Caco-2 (cell line): ENCODE measurements around the gene ERC2. TPM values are rescaled to one million over a fixed set of nuclear protein-coding genes. Genes with fewer than 3 reads are reported as not detected.

ENCODE experiments used
- BruUV-seq: library from RNA; stranded (reverse); fragments of 400-500 nt; replicated peaks from 2 replicates; lab custom pipeline; 2021; lab: Mats Ljungman, UMichigan
- CTCF ChIA-PET: fragments of 300-600 bp; sonication (Branson Sonifier 250); formaldehyde crosslinking; loops from one replicate; lab custom pipeline; 2022; ENCODE audit warnings: antibody characterized with exemption; lab: Charles Lee
- POLR2A ChIA-PET: fragments of 300-600 bp; sonication (Branson Sonifier 250); formaldehyde crosslinking; loops from one replicate; lab custom pipeline; 2022; ENCODE audit warnings: antibody characterized with exemption; lab: Charles Lee
- DNase-seq, 2 experiments: peaks; one replicate each; pipeline versions ENCODE4 v3.0.0 to v3.0.0-alpha.2; 2020 to 2022
- H3K27me3 ChIP-seq: replicated peaks from 2 replicates; pipeline ENCODE4 v1.6.0; 2011; ENCODE audit warnings: low read length; ENCODE audit not compliant: control insufficient read depth, insufficient read depth
- H3K36me3 ChIP-seq: 2 replicates; pipeline ENCODE4 v1.5.1; 2011; ENCODE audit warnings: low read length; ENCODE audit not compliant: control insufficient read depth, insufficient read depth
- H3K4me1 ChIP-seq: fragments of 250-450 bp; sonication (Bioruptor Pico); 2 replicates; pipeline ENCODE4 v1.5.1; 2020; ENCODE audit warnings: mild to moderate bottlenecking
- H3K4me3 ChIP-seq: 2 replicates; pipeline ENCODE4 v1.5.1; 2011; ENCODE audit warnings: low read depth, mild to moderate bottlenecking, control low read depth, low read length
- H3K9me3 ChIP-seq: fragments of 250-450 bp; sonication (Bioruptor Pico); 2 replicates; pipeline ENCODE4 v1.5.1; 2020; ENCODE audit warnings: mild to moderate bottlenecking, moderate library complexity
- H3K27ac Mint-ChIP-seq: one replicate; pipeline ENCODE4 v1.8.0; 2022; ENCODE audit warnings: mixed read lengths; ENCODE audit not compliant: unreplicated experiment
- H3K27me3 Mint-ChIP-seq: one replicate; pipeline ENCODE4 v1.8.0; 2022; ENCODE audit warnings: mixed read lengths; ENCODE audit not compliant: insufficient read depth, unreplicated experiment
- H3K36me3 Mint-ChIP-seq: one replicate; pipeline ENCODE4 v1.8.0; 2022; ENCODE audit warnings: mild to moderate bottlenecking, mixed read lengths; ENCODE audit not compliant: insufficient read depth, unreplicated experiment
- H3K4me1 Mint-ChIP-seq: one replicate; pipeline ENCODE4 v1.8.0; 2022; ENCODE audit warnings: low read depth, mixed read lengths; ENCODE audit not compliant: unreplicated experiment
- H3K4me3 Mint-ChIP-seq: one replicate; pipeline ENCODE4 v1.8.0; 2022; ENCODE audit warnings: mild to moderate bottlenecking, moderate library complexity, mixed read lengths; ENCODE audit not compliant: unreplicated experiment
- H3K9me3 Mint-ChIP-seq: one replicate; pipeline ENCODE4 v1.8.0; 2022; ENCODE audit warnings: mixed read lengths; ENCODE audit not compliant: unreplicated experiment
- CTCF ChIP-seq, 2 experiments: fragments of 200-600 bp in 1 of 2; IDR thresholded peaks; 1 replicate in 1 of 2; 2 replicates in 1 of 2; pipeline versions ENCODE4 v1.5.1 to v1.8.0; 2011 to 2022; ENCODE audit warnings: antibody characterized with exemption in 1 of 2, control low read depth in 1 of 2, inconsistent platforms in 1 of 2, low read depth in 1 of 2, low read length in 1 of 2, mild to moderate bottlenecking in 1 of 2, moderate library complexity in 1 of 2; ENCODE audit not compliant: insufficient read depth in 1 of 2, severe bottlenecking in 1 of 2, unreplicated experiment in 1 of 2
- intact Hi-C: fragments of 100-400 bp; cut with micrococcal nuclease; formaldehyde crosslinking; loops from one replicate; pipeline ENCODE4 v1.10.0; 2022; ENCODE audit not compliant: unreplicated experiment
- total RNA-seq: library from RNA; stranded (reverse); gene quantifications from 2 replicates; pipeline ENCODE4 v1.2.3, GENCODE V29; 2022

Gene ERC2
- total RNA-seq, 1 experiment from 2014 or later: 0.54 TPM

- no peak for TF ChIP-seq CTCF (IDR thresholded peaks at IDR 0.05; ENCODE audit: insufficient read depth in 1 of 2, low read depth in 1 of 2, low read length in 1 of 2, severe bottlenecking in 1 of 2, unreplicated experiment in 1 of 2)
- H3K4me3 Mint-ChIP-seq: no peak overlapping the region
- CTCF ChIA-PET: no interaction called here
- no peak for DNase-seq
- H3K36me3 ChIP-seq: no peaks in the 10 kb centered on the region
- intact Hi-C loops: no loop called here
- BruUV-seq: no TSS peak
- H3K4me1 ChIP-seq: no peaks in the 10 kb centered on the region
- no peaks in the 10 kb centered on the region for H3K9me3 Mint-ChIP-seq
- no peaks in the 10 kb centered on the region for H3K9me3 ChIP-seq
- POLR2A ChIA-PET: no interaction called here
- no peak overlapping the region for H3K27ac Mint-ChIP-seq
- peaks cover 2% of the 10 kb centered on the region for H3K27me3 Mint-ChIP-seq
- no peaks in the 10 kb centered on the region for H3K4me1 Mint-ChIP-seq
- H3K27me3 ChIP-seq: no peaks in the 10 kb centered on the region
- no peak overlapping the region for H3K4me3 ChIP-seq
- no peaks in the 10 kb centered on the region for H3K36me3 Mint-ChIP-seq
These were observed 834.9 kb downstream of the ERC2 start for GRCh38 chr3:55633333-55633732.

DNA sequence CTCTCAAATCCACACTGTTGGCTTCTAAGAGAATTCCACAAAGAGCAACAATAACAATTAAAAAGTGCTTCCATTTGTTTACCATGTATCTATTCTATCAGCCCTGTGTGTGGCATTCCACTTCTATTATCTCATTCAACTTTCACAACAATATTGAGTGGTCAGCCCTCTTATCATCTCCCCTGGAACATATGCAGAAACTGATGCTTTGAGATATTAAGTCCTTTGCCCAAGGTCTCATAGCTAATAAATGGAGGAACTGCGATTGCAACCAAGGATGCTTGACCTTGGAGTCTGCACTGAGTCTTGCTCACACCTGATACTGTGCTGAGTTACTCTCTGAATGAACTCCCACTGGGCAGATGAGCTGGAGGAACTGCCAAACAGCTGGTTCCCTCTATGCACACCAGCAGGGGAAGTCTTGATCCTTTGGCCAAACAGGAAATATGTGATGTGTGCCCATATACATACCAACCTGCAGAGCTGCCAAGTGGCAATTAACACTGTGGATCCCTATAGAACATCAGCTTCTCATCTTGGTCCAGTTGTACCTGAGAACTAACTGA lies 836.4 kb downstream of the ERC2 start:
- no peaks in the 10 kb centered on the region for H3K4me1 ChIP-seq
- ChIA-PET POLR2A (no interaction called here), CTCF (no interaction called here)
- Mint-ChIP-seq H3K27me3 (peaks cover 2% of the 10 kb centered on the region), H3K36me3 (no peaks in the 10 kb centered on the region), H3K27ac (no peak overlapping the region), H3K9me3 (no peaks in the 10 kb centered on the region), H3K4me1 (no peaks in the 10 kb centered on the region), H3K4me3 (no peak overlapping the region)
- no peak for DNase-seq
- no peaks in the 10 kb centered on the region for H3K27me3 ChIP-seq
- H3K36me3 ChIP-seq: no peaks in the 10 kb centered on the region
- BruUV-seq: no TSS peak
- intact Hi-C loops: no loop called here
- no peaks in the 10 kb centered on the region for H3K9me3 ChIP-seq
- no peak for TF ChIP-seq CTCF (IDR thresholded peaks at IDR 0.05; ENCODE audit: insufficient read depth in 1 of 2, low read depth in 1 of 2, low read length in 1 of 2, severe bottlenecking in 1 of 2, unreplicated experiment in 1 of 2)
- no peak overlapping the region for H3K4me3 ChIP-seq

- H3K9me3 ChIP-seq: no peaks in the 10 kb centered on the region
- POLR2A ChIA-PET: no interaction called here
- no peaks in the 10 kb centered on the region for H3K27me3 ChIP-seq
- H3K4me1 ChIP-seq: no peaks in the 10 kb centered on the region
- no peaks in the 10 kb centered on the region for H3K36me3 ChIP-seq
- BruUV-seq: no TSS peak
- no peak overlapping the region for H3K4me3 ChIP-seq
- Mint-ChIP-seq H3K27me3 (no peaks in the 10 kb centered on the region), H3K27ac (no peak overlapping the region), H3K36me3 (no peaks in the 10 kb centered on the region), H3K4me1 (no peaks in the 10 kb centered on the region), H3K4me3 (no peak overlapping the region), H3K9me3 (no peaks in the 10 kb centered on the region)
- intact Hi-C loops: no loop called here
- CTCF ChIA-PET: no interaction called here
- no peak for TF ChIP-seq CTCF (IDR thresholded peaks at IDR 0.05; ENCODE audit: insufficient read depth in 1 of 2, low read depth in 1 of 2, low read length in 1 of 2, severe bottlenecking in 1 of 2, unreplicated experiment in 1 of 2)
- no peak for DNase-seq
These were observed 837.4 kb downstream of the ERC2 start for GRCh38 chr3:55630921-55631299.
